A549 (cell line): ENCODE data around the gene NNT.

Source experiments
- REST ChIP-seq: fragments of 200-600 bp; sonication (generic); IDR thresholded peaks from 2 replicates; pipeline ENCODE4 v1.6.1; 2016; ENCODE audit warnings: antibody characterized with exemption, mild to moderate bottlenecking, moderate library complexity
- RFX5 ChIP-seq: fragments of 450-650 bp; IDR thresholded peaks from 2 replicates; pipeline ENCODE4 v1.7.1; 2014; ENCODE audit warnings: antibody characterized with exemption, mild to moderate bottlenecking, moderate library complexity
- TF ChIP-seq, protein P1 (sequence below): fragments of >200 bp; sonication (Bioruptor Twin); formaldehyde crosslinking; IDR thresholded peaks from 3 replicates; pipeline ENCODE4 v1.5.1; 2016
- TF ChIP-seq, protein P2 (sequence below): fragments of 450-650 bp; IDR thresholded peaks from 2 replicates; pipeline ENCODE4 v1.6.1; 2014; ENCODE audit warnings: antibody characterized with exemption

DNA sequence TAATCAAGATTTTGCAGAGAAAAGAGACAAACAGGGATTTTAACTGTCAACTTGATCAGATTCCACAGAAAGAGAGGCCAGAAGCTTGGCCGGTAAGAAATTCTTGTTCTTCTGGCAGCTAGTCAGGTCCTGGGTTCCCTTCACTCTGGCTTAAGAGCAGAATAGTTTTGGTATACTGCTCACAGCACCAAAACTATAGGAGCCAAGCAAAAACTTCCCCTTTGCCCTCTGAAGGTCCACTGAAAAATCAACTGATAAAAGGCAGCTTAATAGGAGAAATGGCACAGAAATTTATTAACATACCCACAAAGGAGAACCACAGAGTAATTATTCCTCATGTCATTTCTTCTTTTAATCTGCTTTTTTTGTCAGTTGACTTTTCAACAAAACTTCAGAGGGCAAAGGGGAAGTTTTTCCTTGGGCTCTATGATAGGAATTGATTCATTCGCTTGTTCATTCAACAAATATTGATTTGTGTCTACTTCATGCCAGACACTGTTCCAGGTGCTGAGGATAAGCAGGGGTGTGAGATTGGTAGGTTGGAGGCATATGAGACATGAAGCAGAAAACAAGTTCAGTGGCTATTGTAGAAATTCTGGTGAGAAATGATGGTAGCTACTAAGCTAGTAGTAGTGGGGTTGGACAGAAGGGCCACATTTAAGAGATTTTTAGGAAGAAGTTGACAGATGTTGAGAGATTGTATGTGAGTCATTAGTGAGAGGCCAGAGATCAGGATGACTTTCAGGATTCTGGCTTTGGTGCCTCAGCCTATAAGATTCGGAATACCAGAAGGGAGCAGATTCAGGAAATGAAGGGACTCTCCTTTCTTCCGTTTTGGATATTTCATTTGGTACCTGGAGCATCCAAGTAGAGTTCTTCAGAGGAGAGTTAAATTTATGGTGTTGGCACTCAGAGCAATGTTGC is 20.6 kb upstream of the NNT start:
- no peak for TF ChIP-seq REST
- no peak for TF ChIP-seq RFX5
- TF ChIP-seq, protein P1, sequence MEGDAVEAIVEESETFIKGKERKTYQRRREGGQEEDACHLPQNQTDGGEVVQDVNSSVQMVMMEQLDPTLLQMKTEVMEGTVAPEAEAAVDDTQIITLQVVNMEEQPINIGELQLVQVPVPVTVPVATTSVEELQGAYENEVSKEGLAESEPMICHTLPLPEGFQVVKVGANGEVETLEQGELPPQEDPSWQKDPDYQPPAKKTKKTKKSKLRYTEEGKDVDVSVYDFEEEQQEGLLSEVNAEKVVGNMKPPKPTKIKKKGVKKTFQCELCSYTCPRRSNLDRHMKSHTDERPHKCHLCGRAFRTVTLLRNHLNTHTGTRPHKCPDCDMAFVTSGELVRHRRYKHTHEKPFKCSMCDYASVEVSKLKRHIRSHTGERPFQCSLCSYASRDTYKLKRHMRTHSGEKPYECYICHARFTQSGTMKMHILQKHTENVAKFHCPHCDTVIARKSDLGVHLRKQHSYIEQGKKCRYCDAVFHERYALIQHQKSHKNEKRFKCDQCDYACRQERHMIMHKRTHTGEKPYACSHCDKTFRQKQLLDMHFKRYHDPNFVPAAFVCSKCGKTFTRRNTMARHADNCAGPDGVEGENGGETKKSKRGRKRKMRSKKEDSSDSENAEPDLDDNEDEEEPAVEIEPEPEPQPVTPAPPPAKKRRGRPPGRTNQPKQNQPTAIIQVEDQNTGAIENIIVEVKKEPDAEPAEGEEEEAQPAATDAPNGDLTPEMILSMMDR: no peak
- TF ChIP-seq, protein P2, sequence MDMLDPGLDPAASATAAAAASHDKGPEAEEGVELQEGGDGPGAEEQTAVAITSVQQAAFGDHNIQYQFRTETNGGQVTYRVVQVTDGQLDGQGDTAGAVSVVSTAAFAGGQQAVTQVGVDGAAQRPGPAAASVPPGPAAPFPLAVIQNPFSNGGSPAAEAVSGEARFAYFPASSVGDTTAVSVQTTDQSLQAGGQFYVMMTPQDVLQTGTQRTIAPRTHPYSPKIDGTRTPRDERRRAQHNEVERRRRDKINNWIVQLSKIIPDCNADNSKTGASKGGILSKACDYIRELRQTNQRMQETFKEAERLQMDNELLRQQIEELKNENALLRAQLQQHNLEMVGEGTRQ: no peak
